PC-9 (cell line): Measurements from ENCODE around the gene ZNF576.
"Not testable (repeated sequence)": the region's sequence is repeated elsewhere in the genome, so short reads cannot be mapped to it uniquely, and the experiment has no call there.

ENCODE experiments used
- CTCF ChIP-seq: fragments of 200-600 bp; sonication (generic); conservative IDR thresholded peaks from 2 replicates; pipeline ENCODE4 v1.6.1; 2017; ENCODE audit warnings: mixed run types, antibody characterized with exemption, mild to moderate bottlenecking, moderate library complexity
- EZH2 ChIP-seq: fragments of 200-600 bp; sonication (generic); IDR thresholded peaks from 2 replicates; pipeline ENCODE4 v1.8.0; 2017; ENCODE audit warnings: antibody characterized with exemption, low read depth

- TF ChIP-seq CTCF, EZH2: not testable (repeated sequence)
Observed at GRCh38 chr19:43547926-43548325, 48.5 kb upstream of the ZNF576 start.
